ENCODE results near the gene DSCAML1.

Gene DSCAML1

GRCh38 chr11:117476531-117477142, 320.4 kb downstream of the DSCAML1 start:
- Mint-ChIP-seq H3K4me3 (no peak overlapping the region), H3K27me3 (ENCODE audit: low read depth) (peaks cover 4% of the 10 kb centered on the region), H3K27ac (no peak overlapping the region)

GRCh38 chr11:117475716-117476530, 321.1 kb downstream of the DSCAML1 start:
- Mint-ChIP-seq H3K27ac (no peak overlapping the region), H3K9me3 (no peaks in the 10 kb centered on the region), H3K36me3 (ENCODE audit: low read depth) (no peaks in the 10 kb centered on the region), H3K4me1 (ENCODE audit: low read depth) (peaks cover 4% of the 10 kb centered on the region), H3K27me3 (ENCODE audit: low read depth) (peaks cover 4% of the 10 kb centered on the region), H3K4me3 (no peak overlapping the region)

More at GRCh38 chr11:117476531-117477142, 320.4 kb downstream of the DSCAML1 start:
- Mint-ChIP-seq H3K4me1 (ENCODE audit: low read depth) (peaks cover 4% of the 10 kb centered on the region), H3K36me3 (ENCODE audit: low read depth) (no peaks in the 10 kb centered on the region), H3K9me3 (no peaks in the 10 kb centered on the region)

DNA sequence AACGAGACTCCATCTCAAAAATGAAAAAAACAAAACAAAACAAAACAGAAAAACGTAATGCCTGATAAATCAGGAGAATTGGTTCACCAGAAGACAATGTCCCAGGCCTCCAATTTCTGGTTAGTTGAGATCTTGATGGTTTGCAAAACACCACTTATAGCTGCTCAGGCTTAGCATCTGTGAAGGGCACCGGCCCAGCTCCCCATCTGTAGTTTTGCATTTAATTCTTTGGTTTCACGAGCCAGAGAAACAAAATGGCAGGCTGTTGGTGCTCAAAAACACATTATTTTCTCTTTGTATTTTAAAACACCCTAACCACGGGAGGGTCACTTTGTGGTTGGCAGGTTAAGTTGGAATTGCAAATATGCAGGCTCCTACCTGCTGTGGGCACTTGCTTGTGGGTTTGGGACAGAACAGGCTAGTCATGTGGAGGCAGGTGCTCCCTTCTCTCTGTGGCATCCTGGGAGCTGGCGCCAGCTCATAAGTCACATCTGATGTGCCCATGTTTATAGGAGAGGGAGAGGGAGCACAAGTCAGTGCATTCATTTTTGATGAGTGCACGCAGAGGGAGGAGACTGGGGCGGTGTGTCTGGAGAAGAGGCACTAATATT, 323.4 kb downstream of the DSCAML1 start:
- no peak overlapping the region for H3K4me3 Mint-ChIP-seq
- no peaks in the 10 kb centered on the region for H3K9me3 Mint-ChIP-seq
- H3K27me3 Mint-ChIP-seq (ENCODE audit: low read depth): peaks cover 4% of the 10 kb centered on the region
- H3K36me3 Mint-ChIP-seq (ENCODE audit: low read depth): no peaks in the 10 kb centered on the region
- peaks cover 3% of the 10 kb centered on the region for H3K4me1 Mint-ChIP-seq (ENCODE audit: low read depth)
- H3K27ac Mint-ChIP-seq: no peak overlapping the region

DNA sequence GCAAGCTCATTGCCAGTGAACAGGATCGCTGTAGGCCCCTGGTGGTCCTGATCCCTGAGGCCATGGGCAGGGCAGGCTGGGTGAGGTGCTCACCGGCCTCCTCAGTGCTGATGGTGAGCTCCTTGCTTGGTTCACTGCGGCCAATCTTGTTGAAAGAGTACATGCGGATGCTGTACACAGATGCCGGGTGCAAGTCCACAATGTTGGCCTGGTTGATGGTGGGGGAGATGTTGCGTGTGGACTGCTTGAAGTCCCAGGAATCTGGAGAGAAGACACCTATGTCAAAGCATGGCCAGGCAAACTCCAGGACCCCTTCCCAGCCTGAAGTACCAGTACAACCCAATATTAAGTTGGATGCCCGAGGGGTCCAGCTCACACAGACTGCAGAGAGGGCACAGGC, 325.2 kb downstream of the DSCAML1 start:
- Mint-ChIP-seq H3K27ac (no peak overlapping the region), H3K9me3 (no peaks in the 10 kb centered on the region), H3K4me1 (ENCODE audit: low read depth) (no peaks in the 10 kb centered on the region), H3K27me3 (ENCODE audit: low read depth) (peaks cover 4% of the 10 kb centered on the region), H3K36me3 (ENCODE audit: low read depth) (no peaks in the 10 kb centered on the region), H3K4me3 (no peak overlapping the region)

GRCh38 chr11:117470576-117470975, 326.4 kb downstream of the DSCAML1 start:
- no peaks in the 10 kb centered on the region for H3K9me3 Mint-ChIP-seq
- H3K36me3 Mint-ChIP-seq (ENCODE audit: low read depth): no peaks in the 10 kb centered on the region
- H3K27ac Mint-ChIP-seq: no peak overlapping the region
- no peaks in the 10 kb centered on the region for H3K4me1 Mint-ChIP-seq (ENCODE audit: low read depth)
- H3K4me3 Mint-ChIP-seq: no peak overlapping the region
- H3K27me3 Mint-ChIP-seq (ENCODE audit: low read depth): peaks cover 4% of the 10 kb centered on the region

GRCh38 chr11:117468888-117469287, 328.1 kb downstream of the DSCAML1 start:
- Mint-ChIP-seq H3K27ac (no peak overlapping the region), H3K4me3 (no peak overlapping the region), H3K27me3 (ENCODE audit: low read depth) (peaks cover 4% of the 10 kb centered on the region), H3K36me3 (ENCODE audit: low read depth) (no peaks in the 10 kb centered on the region), H3K9me3 (no peaks in the 10 kb centered on the region), H3K4me1 (ENCODE audit: low read depth) (no peaks in the 10 kb centered on the region)

DNA sequence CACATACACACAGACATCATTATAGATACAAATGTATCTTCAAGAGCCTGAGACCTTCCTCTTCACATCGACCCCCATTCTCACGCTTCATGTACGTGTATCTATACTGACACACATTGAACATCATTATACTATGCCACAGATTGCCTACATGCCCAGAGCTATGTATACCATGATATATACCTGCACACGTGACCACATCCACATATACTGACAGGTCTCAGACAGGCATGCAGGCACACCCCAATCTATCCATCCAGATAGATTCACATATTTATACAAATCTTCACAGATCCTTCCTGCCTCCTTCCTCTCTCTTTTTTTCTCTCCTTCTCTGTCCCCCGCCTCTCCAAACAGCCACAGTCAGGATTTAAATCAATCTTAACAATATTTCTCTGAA, 329.2 kb downstream of the DSCAML1 start:
- H3K27me3 Mint-ChIP-seq (ENCODE audit: low read depth): peaks cover 4% of the 10 kb centered on the region
- H3K36me3 Mint-ChIP-seq (ENCODE audit: low read depth): no peaks in the 10 kb centered on the region
- H3K9me3 Mint-ChIP-seq: no peaks in the 10 kb centered on the region
- H3K4me1 Mint-ChIP-seq (ENCODE audit: low read depth): no peaks in the 10 kb centered on the region
- H3K4me3 Mint-ChIP-seq: no peak overlapping the region
- H3K27ac Mint-ChIP-seq: no peak overlapping the region

DNA sequence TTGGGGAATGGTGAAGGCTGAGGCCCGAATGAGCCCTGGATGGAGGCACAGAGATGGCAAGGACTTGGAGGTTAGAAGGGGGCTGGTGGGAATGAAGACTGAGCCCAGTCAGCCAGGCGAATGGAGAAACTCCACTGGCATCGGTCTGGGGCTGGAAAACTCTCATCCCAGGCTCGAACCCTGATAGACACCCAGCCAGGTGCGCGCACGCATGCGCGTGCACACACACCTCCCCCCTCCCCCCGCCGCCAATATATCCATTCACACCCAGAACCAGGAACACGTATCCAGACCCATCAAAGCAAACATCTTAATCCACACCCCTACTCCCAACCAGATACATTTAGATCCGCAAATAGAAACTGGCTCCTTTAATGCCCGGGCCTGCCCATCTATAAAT, 330.1 kb downstream of the DSCAML1 start:
- Mint-ChIP-seq H3K9me3 (no peaks in the 10 kb centered on the region), H3K36me3 (ENCODE audit: low read depth) (no peaks in the 10 kb centered on the region), H3K4me3 (no peak overlapping the region), H3K27ac (no peak overlapping the region), H3K4me1 (ENCODE audit: low read depth) (no peaks in the 10 kb centered on the region), H3K27me3 (ENCODE audit: low read depth) (no peaks in the 10 kb centered on the region)

DNA sequence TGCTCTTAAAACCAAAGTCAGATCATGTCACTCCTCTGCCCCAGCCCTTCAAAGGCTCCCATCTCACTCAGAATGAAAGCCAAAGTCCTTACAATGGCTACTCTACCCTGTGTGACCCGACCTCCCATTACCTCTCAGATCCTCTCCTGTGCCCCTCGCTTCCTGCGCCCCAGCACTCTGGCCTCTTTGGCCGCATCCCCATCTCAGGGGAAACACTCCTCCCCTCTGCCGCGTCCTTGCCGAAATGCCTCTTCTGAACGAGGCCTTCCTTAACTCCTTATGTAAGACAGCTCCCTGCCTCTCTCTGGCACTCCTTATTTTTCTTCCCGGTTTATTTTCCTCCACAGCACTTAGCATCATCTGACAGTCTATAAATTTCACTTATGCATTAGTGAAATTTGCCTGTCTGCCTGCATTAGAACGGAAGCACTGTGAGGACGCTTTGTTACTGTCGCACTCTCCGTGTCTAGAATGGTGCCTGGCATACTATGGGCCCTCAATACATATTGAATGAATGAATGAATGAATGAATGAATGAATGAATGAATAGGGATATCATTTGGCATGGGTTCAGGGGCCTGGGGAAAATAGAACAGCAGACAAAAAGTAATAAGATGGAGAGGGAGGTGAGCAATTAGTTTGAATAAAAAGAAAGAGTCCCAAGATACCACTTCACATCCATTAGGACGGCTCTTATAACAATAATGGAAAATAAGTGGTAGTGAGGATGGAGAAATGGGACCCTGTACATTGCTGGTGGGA, 331.6 kb downstream of the DSCAML1 start:
- H3K4me3 Mint-ChIP-seq: no peak overlapping the region
- no peaks in the 10 kb centered on the region for H3K9me3 Mint-ChIP-seq
- H3K4me1 Mint-ChIP-seq (ENCODE audit: low read depth): no peaks in the 10 kb centered on the region
- no peak overlapping the region for H3K27ac Mint-ChIP-seq
- H3K36me3 Mint-ChIP-seq (ENCODE audit: low read depth): no peaks in the 10 kb centered on the region
- no peaks in the 10 kb centered on the region for H3K27me3 Mint-ChIP-seq (ENCODE audit: low read depth)

DNA sequence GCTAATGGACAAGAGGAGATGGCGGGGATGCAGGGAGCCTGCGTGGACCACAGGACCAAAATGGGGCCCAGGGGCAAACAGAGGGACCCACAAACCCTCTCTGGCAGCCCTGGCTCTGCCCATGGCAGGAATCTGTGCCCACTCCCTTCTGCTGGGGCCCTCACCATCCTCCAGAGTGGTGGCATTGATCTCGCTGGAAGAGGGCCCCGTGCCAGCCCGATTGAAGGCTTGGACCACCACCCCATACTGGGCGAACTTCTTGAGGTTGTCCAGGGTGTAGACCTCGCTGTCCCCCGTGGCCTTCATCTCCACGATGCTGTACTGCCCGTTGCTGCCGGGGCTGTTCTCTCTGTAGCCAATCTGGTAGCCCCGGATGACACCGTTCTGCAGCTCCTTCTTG, 332.2 kb downstream of the DSCAML1 start:
- no peak overlapping the region for H3K27ac Mint-ChIP-seq
- H3K4me3 Mint-ChIP-seq: no peak overlapping the region
- H3K4me1 Mint-ChIP-seq (ENCODE audit: low read depth): no peaks in the 10 kb centered on the region
- H3K9me3 Mint-ChIP-seq: no peaks in the 10 kb centered on the region
- H3K27me3 Mint-ChIP-seq (ENCODE audit: low read depth): no peaks in the 10 kb centered on the region
- H3K36me3 Mint-ChIP-seq (ENCODE audit: low read depth): no peaks in the 10 kb centered on the region

DNA sequence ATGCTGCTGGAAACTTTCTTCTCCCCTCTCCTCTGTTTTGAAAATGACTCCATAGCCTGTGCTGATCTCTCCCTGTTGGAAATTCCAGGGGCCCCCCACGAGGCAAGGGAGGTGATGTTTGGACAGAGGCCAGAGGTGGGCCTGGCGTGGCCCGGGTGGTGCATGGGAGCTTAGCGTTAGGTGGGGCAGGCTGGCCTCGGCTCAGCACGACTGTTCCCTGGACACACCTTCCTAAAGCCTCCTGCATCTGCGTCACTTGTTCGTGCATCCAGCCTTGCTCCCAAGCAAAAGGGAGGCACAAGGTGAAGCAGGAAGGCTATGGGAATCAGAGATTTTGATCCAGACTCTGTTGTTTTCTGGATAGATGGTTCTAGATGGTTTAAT, 334.2 kb downstream of the DSCAML1 start:
- H3K27me3 Mint-ChIP-seq (ENCODE audit: low read depth): no peaks in the 10 kb centered on the region
- H3K4me1 Mint-ChIP-seq (ENCODE audit: low read depth): no peaks in the 10 kb centered on the region
- H3K27ac Mint-ChIP-seq: no peak overlapping the region
- no peaks in the 10 kb centered on the region for H3K36me3 Mint-ChIP-seq (ENCODE audit: low read depth)
- no peaks in the 10 kb centered on the region for H3K9me3 Mint-ChIP-seq
- H3K4me3 Mint-ChIP-seq: no peak overlapping the region

- H3K9me3 Mint-ChIP-seq: no peaks in the 10 kb centered on the region
- no peaks in the 10 kb centered on the region for H3K27me3 Mint-ChIP-seq (ENCODE audit: low read depth)
- no peaks in the 10 kb centered on the region for H3K36me3 Mint-ChIP-seq (ENCODE audit: low read depth)
- H3K27ac Mint-ChIP-seq: no peak overlapping the region
- H3K4me1 Mint-ChIP-seq (ENCODE audit: low read depth): no peaks in the 10 kb centered on the region
- no peak overlapping the region for H3K4me3 Mint-ChIP-seq
Measured at GRCh38 chr11:117462183-117462863, 334.7 kb downstream of the DSCAML1 start.

DNA sequence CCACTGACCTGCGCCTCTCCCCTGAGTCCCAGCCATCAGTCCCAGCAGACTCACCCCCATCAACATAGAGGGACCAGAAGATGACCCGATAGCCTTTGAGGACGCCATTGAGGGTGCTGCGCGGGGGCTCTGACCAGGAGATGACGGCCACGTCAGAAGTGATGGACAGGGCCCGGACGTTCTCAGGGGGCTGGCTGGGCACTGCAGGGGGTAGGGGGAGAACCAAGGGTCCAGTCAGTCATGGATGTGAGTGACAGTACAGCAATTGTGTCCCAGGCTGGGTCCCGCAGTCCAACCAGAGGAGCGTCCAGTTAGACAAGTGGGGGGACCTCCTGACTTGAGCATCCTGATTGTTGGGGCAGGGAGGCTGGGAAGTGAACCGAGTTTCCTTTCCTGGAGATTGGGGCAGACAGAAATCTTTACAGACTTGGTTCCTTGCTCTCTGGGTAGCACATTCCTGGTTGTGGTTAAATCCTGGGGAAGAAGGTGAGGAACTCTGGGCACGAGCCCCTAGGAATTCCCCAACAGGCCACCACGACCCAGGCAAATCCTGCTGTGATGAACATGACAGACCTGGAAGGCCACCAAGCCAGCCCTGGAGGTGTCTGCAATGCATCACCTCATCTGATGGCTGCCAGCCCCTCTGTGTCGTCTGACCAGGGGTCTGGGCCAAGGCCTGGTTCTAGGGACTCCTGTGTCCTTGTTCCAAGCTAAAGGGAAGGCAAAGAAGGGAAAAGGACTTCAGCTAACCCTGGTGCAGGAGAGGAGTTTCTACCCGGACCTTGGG, 335.4 kb downstream of the DSCAML1 start:
- H3K4me1 Mint-ChIP-seq (ENCODE audit: low read depth): no peaks in the 10 kb centered on the region
- H3K27me3 Mint-ChIP-seq (ENCODE audit: low read depth): no peaks in the 10 kb centered on the region
- no peak overlapping the region for H3K27ac Mint-ChIP-seq
- no peaks in the 10 kb centered on the region for H3K9me3 Mint-ChIP-seq
- H3K4me3 Mint-ChIP-seq: no peak overlapping the region
- no peaks in the 10 kb centered on the region for H3K36me3 Mint-ChIP-seq (ENCODE audit: low read depth)

GRCh38 chr11:117459979-117460300, 337.1 kb downstream of the DSCAML1 start:
- Mint-ChIP-seq H3K27me3 (ENCODE audit: low read depth) (no peaks in the 10 kb centered on the region), H3K4me3 (no peak overlapping the region), H3K4me1 (ENCODE audit: low read depth) (no peaks in the 10 kb centered on the region), H3K9me3 (no peaks in the 10 kb centered on the region), H3K36me3 (ENCODE audit: low read depth) (no peaks in the 10 kb centered on the region), H3K27ac (no peak overlapping the region)

All from T-helper 1 cell treated with Interleukin-12 subunit alpha and Interleukin-12 subunit beta and Interleukin-4 antibody, amounts not matched to agents 30 μg/mL and 1 μg/mL, for 36 hours (primary cell).